GM18517 (cell line): ENCODE results near the gene GHRH.

Source experiments
- ATAC-seq: cut with Tn5 transposase; IDR thresholded peaks from one replicate; pipeline ENCODE4 v1.9.1; 2021; ENCODE audit warnings: mild to moderate bottlenecking, moderate library complexity; ENCODE audit not compliant: unreplicated experiment

Gene GHRH

DNA sequence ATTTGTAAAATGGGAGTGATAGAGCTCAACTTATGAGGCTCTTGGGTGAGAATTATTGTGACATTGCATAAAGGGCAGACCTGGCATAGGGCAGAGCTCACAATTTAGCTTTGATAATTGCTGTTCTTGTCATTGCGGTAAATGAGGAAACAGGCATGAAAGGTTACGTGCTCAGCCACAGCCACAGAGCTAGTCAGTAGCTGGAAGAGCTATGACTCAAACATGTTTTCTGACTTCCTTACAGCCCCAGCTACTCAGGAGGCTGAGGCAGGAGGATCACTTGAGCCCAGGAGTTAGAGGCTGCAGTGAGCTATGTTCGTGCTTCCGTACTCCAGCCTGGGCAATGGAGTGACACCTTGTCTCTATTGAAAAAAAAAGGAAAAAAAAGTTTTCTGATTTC lies 3.5 kb upstream of the GHRH start:
- ATAC-seq, result no peak

- no peak for ATAC-seq
Measured at GRCh38 chr20:37263686-37264085, 2.1 kb upstream of the GHRH start.

- ATAC-seq, result no peak
Measured at GRCh38 chr20:37262505-37262904, 891 bp upstream of the GHRH start.

DNA sequence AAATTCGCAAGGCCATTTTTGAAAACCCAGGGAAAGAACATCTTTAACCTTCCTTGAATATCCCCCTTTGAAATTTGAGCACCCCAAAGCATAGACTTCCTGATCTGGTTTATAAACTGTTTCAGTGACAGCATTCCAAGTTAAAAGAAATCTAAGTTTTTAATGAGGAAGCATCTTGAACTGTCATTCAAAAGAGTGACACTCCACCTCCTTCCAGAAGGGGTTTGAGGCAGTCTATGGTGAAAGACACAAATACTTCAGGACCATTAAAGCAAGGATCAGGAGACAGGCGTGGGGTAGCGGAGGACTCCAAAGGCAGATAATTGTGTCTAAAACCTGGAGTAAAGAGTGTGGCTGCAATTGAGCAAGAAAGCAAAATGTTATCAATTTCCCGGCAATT lies 691 bp downstream of the GHRH start:
- ATAC-seq, result no peak

GRCh38 chr20:37259865-37260264 lies 1.7 kb downstream of the GHRH start:
- ATAC-seq, result no peak

- no peak for ATAC-seq
Measured at GRCh38 chr20:37259031-37259430, 2.6 kb downstream of the GHRH start.

- ATAC-seq, result no peak
Measured at GRCh38 chr20:37257988-37258387, 3.6 kb downstream of the GHRH start.

DNA sequence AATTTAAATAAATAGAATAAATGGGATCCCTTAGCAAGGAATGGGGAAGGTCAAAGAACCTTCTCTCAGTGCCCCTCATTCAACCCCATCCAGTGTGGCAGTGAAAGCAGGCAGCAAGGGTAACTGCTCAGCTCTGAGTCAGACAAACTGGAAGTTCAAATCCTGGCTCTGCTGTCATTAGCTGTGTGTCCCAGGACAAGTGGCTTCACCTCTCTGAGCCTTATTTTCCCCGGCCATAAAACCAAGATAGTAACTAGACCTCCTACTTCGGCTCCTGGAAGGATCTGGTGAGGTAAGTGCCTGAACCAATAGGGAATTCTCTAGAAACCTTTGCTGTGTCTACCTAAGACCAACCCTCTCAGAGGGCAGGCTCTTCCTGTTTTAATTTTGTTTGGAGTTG lies 4.1 kb downstream of the GHRH start:
- ATAC-seq, result no peak

DNA sequence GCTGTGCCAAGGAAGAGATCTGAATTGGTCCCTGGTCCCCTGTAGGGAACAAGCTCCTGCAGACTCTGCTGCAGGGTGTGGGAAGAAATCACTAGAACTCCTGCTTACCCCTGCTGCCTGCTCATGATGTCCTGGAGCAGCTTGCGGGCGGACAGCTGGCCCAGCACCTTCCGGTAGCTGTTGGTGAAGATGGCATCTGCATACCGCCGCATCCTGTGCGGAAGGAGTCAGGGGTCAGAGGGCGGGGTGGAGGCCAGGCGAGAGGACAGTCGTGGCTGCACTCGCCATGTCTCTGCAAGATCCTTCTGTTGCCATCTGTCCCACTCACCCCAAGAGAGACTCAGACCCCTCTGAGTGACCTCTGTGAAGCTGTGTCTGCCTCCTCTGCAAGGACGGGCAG lies 5.3 kb downstream of the GHRH start:
- ATAC-seq, result no peak

GRCh38 chr20:37254114-37254878 lies 7.3 kb downstream of the GHRH start:
- ATAC-seq, result no peak

DNA sequence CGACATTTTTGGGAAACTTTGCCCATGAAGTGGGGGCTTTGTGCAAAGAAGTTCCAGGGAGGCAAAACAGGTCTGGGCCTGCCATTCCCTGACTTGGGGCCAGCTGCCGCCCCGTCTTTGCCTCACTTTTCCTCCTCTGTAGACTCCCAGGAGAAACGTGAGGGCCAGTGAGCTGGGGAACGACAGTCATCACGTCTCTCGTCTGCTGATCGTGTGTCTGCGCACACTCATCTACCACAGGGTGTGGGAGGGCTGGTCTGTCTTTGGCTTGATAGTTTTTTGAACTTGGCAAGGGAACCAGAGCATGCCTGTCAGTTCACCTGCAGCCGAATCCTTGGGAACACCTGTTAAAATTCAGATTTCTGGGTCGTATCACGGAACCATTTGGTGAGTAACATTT lies 8.5 kb downstream of the GHRH start:
- no peak for ATAC-seq

DNA sequence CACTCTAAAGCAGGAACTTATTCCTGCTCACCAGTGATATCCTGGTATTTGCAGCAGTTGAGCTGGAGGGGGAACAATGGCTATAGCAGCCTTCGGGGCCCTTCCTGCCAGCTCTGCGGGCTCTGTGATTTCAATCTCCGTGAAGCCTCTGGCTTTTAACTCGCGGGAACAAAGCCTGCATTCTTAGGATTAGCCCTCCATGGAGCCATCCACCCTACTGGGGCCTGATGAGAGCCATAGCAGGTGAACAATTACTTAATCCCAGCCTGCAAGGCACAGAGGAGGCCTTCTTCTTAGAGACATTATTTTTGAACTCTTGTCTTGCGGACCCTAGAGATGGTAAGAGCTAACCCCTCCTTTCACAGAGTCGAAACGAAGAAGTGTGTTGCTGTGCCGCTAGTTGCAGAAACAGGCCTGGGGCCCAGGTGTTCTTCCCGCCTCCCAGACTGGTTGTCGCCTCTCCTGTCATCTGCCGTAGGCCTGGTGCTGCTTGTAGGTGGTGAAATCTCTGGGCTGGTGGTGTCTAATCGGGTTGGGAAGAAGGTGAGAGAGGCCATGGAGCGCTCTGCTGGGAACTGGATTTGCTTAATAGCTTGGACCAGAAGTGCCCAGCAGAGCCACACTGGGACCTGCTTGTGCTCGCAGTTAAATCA lies 9.7 kb downstream of the GHRH start:
- no peak for ATAC-seq

- ATAC-seq, result no peak
Measured at GRCh38 chr20:37249304-37249703, 12.3 kb downstream of the GHRH start.

DNA sequence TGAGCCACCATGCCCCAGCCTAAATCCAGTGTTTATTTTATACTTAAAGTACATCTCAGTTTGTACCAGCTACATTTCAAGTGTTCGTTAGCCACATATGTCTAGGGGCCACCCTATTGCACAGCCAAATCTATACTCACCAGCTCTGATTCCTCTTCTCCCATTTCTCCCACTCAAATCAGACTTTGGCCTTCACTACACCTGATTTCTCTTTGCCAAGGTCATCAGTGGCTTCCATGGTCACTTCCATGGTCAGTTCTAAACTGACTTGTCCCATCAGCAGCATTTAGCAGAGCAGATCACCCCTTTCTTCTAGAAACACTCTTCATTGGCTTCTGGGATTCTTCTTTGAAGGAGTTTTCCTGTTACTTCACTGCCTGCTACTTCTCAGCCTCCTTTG lies 14.1 kb downstream of the GHRH start:
- ATAC-seq, result no peak

DNA sequence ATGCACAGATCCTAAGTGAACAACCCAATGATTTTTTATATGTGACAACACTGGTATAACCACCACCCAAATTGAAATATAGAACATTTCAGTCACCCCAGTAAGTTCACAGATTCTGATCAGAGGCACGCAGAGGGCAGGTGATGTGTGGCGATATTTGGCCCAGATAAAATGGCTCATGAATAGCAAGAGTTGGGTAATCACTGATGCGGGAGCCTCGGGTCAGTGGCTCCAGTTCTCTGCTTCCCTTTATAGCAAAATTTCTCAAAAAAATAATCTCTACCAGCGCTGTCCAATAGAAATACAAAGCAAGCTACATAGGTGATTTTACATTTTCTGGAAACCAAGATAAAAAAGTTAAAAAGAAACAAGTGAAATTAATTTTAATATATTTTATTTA lies 14.9 kb downstream of the GHRH start:
- ATAC-seq, result no peak

DNA sequence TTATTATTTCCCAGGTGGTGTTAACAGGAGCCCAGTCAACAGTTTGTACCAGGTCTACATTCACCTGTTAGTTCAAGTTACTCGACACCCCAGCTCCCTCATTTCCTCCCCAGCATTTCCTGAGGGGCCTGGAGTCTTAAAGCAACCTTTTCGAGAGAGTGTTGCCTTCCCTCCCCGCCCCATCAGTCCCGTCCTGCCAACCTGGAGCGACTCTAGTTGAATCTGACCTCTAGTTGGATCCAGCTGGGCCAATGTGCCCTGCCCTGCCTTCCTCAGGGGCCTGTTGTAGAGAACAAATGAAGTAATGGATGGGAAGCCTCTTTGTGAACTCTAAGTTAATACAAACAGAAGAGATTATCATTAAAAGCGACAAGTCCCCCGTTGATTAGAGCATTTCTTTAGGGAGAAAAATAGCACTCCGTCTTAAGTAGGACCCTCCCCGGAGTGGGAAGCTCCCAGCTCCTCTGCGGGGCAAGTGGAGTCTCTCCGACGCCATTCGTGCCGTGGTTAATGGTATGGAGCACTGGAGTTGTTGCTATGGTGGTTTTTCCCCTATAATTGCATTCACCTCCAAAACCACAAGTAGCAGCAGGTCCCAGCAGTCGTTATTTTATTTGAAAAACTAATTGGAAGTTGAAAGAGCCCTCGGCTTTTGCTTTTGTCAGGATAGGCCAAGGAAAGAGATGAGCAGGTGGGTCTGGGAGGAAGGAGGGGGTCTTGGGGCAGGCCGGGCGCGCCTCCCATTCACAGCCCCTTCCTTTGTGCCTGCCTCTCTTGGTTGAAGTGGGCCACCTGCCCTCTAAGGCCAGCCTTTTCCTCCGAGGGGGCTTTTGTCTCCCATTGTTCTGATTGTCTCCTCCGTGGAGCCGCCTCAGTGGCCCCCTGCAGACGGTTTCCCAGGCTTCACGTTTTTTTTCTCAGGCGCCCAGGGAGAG lies 16.1 kb downstream of the GHRH start:
- ATAC-seq, result no peak

GRCh38 chr20:37244572-37244957 lies 17.0 kb downstream of the GHRH start:
- no peak for ATAC-seq

GRCh38 chr20:37243937-37244571 lies 17.6 kb downstream of the GHRH start:
- ATAC-seq, result no peak

GRCh38 chr20:37243076-37243936 lies 18.3 kb downstream of the GHRH start:
- no peak for ATAC-seq

GRCh38 chr20:37242503-37242902 lies 19.1 kb downstream of the GHRH start:
- ATAC-seq, result no peak
